ENCODE data around the gene MTA2. TPM values are rescaled to one million over a fixed set of nuclear protein-coding genes. Genes with fewer than 3 reads are reported as not detected.

MTA2 gene
- total RNA-seq, 2 donors from 2014 or later, result 84.5 to 96.6 TPM

GRCh38 chr11:62614275-62614674, 12.6 kb upstream of the MTA2 start:
- no peak for DNase-seq
- intact Hi-C loops (cut with DNase I, micrococcal nuclease), result no loop called here
- ATAC-seq, result no peak

- DNase-seq (peak in 1 of 2 donors; percentile 64), ATAC-seq (peak; percentile 6)
- intact Hi-C loops (cut with DNase I, micrococcal nuclease), result no loop called here
Observed at GRCh38 chr11:62613291-62613778, 11.7 kb upstream of the MTA2 start.

GRCh38 chr11:62612366-62613290, 11.0 kb upstream of the MTA2 start, which contains the start of the genes EML3 and ROM1:
Gene EML3, minus strand, starts transcription at chr11:62612775. Its CDS starts 318 bp downstream, at chr11:62612457.
Gene ROM1, plus strand, starts transcription at chr11:62613257. Its CDS starts 25 bp downstream, at chr11:62613282.
- DNase-seq (peak; percentile 88 to 91), ATAC-seq (peak; percentile 77)
- intact Hi-C loops (cut with DNase I, micrococcal nuclease), result no loop called here

GRCh38 chr11:62611705-62612365, 10.2 kb upstream of the MTA2 start:
- intact Hi-C loops (cut with DNase I, micrococcal nuclease), result no loop called here
- ATAC-seq (peak; percentile 40), DNase-seq (peak; percentile 58 to 59)

- DNase-seq (no peak), ATAC-seq (no peak)
- intact Hi-C loops (cut with DNase I, micrococcal nuclease), result no loop called here
Observed at GRCh38 chr11:62610814-62611704, 9.4 kb upstream of the MTA2 start.

GRCh38 chr11:62610403-62610802, 8.7 kb upstream of the MTA2 start:
- intact Hi-C loops (cut with DNase I, micrococcal nuclease), result no loop called here
- no peak for ATAC-seq
- DNase-seq, result no peak

- intact Hi-C loops (cut with DNase I, micrococcal nuclease), result no loop called here
- DNase-seq (no peak), ATAC-seq (no peak)
Observed at GRCh38 chr11:62608776-62609175, 7.1 kb upstream of the MTA2 start.

- DNase-seq, result no peak
- intact Hi-C loops (cut with DNase I, micrococcal nuclease), result no loop called here
- ATAC-seq, result no peak
Observed at GRCh38 chr11:62607714-62608113, 6.0 kb upstream of the MTA2 start.

- intact Hi-C loops (cut with DNase I, micrococcal nuclease), result no loop called here
- DNase-seq (no peak), ATAC-seq (no peak)
Observed at GRCh38 chr11:62605902-62606301, 4.2 kb upstream of the MTA2 start.

GRCh38 chr11:62605467-62605866, 3.8 kb upstream of the MTA2 start:
- intact Hi-C loops (cut with DNase I, micrococcal nuclease), result no loop called here
- ATAC-seq (no peak), DNase-seq (no peak)

- ATAC-seq, result no peak
- DNase-seq, result no peak
- intact Hi-C loops (cut with DNase I, micrococcal nuclease), result no loop called here
Observed at GRCh38 chr11:62604460-62605120, 2.9 kb upstream of the MTA2 start.

GRCh38 chr11:62603776-62604299, 2.2 kb upstream of the MTA2 start:
- DNase-seq (no peak), ATAC-seq (no peak)
- intact Hi-C loops (cut with DNase I, micrococcal nuclease), result no loop called here

GRCh38 chr11:62603072-62603408, 1.4 kb upstream of the MTA2 start:
- intact Hi-C loops (cut with DNase I, micrococcal nuclease), result no loop called here
- DNase-seq (no peak), ATAC-seq (no peak)

GRCh38 chr11:62602141-62603071, 741 bp upstream of the MTA2 start:
- DNase-seq, result peak; percentile 71 to 77
- intact Hi-C loops (cut with DNase I, micrococcal nuclease), result no loop called here

GRCh38 chr11:62601122-62601371, 618 bp downstream of the MTA2 start:
- ATAC-seq (peak; percentile 15), DNase-seq (no peak)
- intact Hi-C loops (cut with DNase I, micrococcal nuclease), result no loop called here

More at GRCh38 chr11:62602141-62603071, 741 bp upstream of the MTA2 start:
- ATAC-seq, result peak; percentile 51

GRCh38 chr11:62600367-62601121, 1.1 kb downstream of the MTA2 start:
- DNase-seq (peak in 1 of 2 donors; percentile 42), ATAC-seq (no peak)
- intact Hi-C loops (cut with DNase I, micrococcal nuclease), result no loop called here

- no peak for DNase-seq
- intact Hi-C loops (cut with DNase I, micrococcal nuclease), result loop anchor here in 1 of 2 donors (10.0 kb wide), 1 partner anchor 95 kb away; no protein-coding TSS in a partner anchor
- ATAC-seq, result no peak
Observed at GRCh38 chr11:62599901-62600300, 1.8 kb downstream of the MTA2 start.

Data from left colon (tissue), 2 donors.